ENCODE measurements around the gene KCTD16. TPM values are rescaled to one million over a fixed set of nuclear protein-coding genes. Genes with fewer than 3 reads are reported as not detected.

The KCTD16 gene
- under 1 TPM; 0.27 to 0.35 TPM for total RNA-seq

GRCh38 chr5:144170276-144171024 is at the start of gene KCTD16, which contains the start of gene YIPF5:
Gene KCTD16 (plus strand): TSS chr5:144170873.
Gene YIPF5 (minus strand): TSS chr5:144170659. CDS start chr5:144169955, 704 bp downstream.
- peak within 1 kb of the TSS; percentile 77 for H3K4me3 ChIP-seq
- no peaks in the 10 kb centered on the region for H3K36me3 ChIP-seq
- peak; percentile 89 for ATAC-seq (ENCODE audit: insufficient number of reproducible peaks, low FRiP score, low read depth)
- TF ChIP-seq CTCF (IDR thresholded peaks at IDR 0.05): no peak
- peak within 1 kb of the TSS; percentile 32 to 55 for H3K27ac ChIP-seq
- no peaks in the 10 kb centered on the region for H3K27me3 ChIP-seq (replicated peaks; ENCODE audit: insufficient read depth)
- H3K4me1 ChIP-seq (ENCODE audit: control insufficient read depth in 1 of 2, low read depth in 2 of 2): peaks cover 10 to 34% of the 10 kb centered on the region in 2 donors
- DNase-seq (ENCODE audit: low spot score): peak; percentile 76
- no peaks in the 10 kb centered on the region for H3K9me3 ChIP-seq

- DNase-seq (ENCODE audit: low spot score) (no peak), ATAC-seq (ENCODE audit: insufficient number of reproducible peaks, low FRiP score, low read depth) (no peak)
- Histone ChIP-seq H3K4me1 (ENCODE audit: control insufficient read depth in 1 of 2, low read depth in 2 of 2) (no peaks in the 10 kb centered on the region), H3K36me3 (no peaks in the 10 kb centered on the region), H3K27ac (no peak overlapping the region), H3K27me3 (replicated peaks; ENCODE audit: insufficient read depth) (no peaks in the 10 kb centered on the region), H3K9me3 (no peaks in the 10 kb centered on the region), H3K4me3 (no peak overlapping the region)
- TF ChIP-seq CTCF (IDR thresholded peaks at IDR 0.05): no peak
Observed at GRCh38 chr5:144121577-144121976, 49.1 kb upstream of the KCTD16 start.

- Histone ChIP-seq H3K4me3 (no peak overlapping the region), H3K27ac (no peak overlapping the region), H3K9me3 (no peaks in the 10 kb centered on the region), H3K27me3 (replicated peaks; ENCODE audit: insufficient read depth) (no peaks in the 10 kb centered on the region), H3K4me1 (ENCODE audit: control insufficient read depth in 1 of 2, low read depth in 2 of 2) (no peaks in the 10 kb centered on the region), H3K36me3 (no peaks in the 10 kb centered on the region)
- no peak for TF ChIP-seq CTCF (IDR thresholded peaks at IDR 0.05)
- DNase-seq (ENCODE audit: low spot score) (no peak), ATAC-seq (ENCODE audit: insufficient number of reproducible peaks, low FRiP score, low read depth) (no peak)
Observed at GRCh38 chr5:144122081-144122480, 48.6 kb upstream of the KCTD16 start.

GRCh38 chr5:144122641-144123040 is 48.0 kb upstream of the KCTD16 start:
- Histone ChIP-seq H3K27ac (no peak overlapping the region), H3K4me3 (no peak overlapping the region), H3K4me1 (ENCODE audit: control insufficient read depth in 1 of 2, low read depth in 2 of 2) (no peaks in the 10 kb centered on the region), H3K36me3 (no peaks in the 10 kb centered on the region), H3K9me3 (no peaks in the 10 kb centered on the region), H3K27me3 (replicated peaks; ENCODE audit: insufficient read depth) (no peaks in the 10 kb centered on the region)
- DNase-seq (ENCODE audit: low spot score) (no peak), ATAC-seq (ENCODE audit: insufficient number of reproducible peaks, low FRiP score, low read depth) (no peak)
- no peak for TF ChIP-seq CTCF (IDR thresholded peaks at IDR 0.05)

GRCh38 chr5:144125163-144125726 is 45.4 kb upstream of the KCTD16 start:
- ATAC-seq (ENCODE audit: insufficient number of reproducible peaks, low FRiP score, low read depth): no peak
- TF ChIP-seq CTCF (IDR thresholded peaks at IDR 0.05): no peak
- no peak overlapping the region for H3K4me3 ChIP-seq
- no peaks in the 10 kb centered on the region for H3K4me1 ChIP-seq (ENCODE audit: control insufficient read depth in 1 of 2, low read depth in 2 of 2)
- no peak overlapping the region for H3K27ac ChIP-seq
- H3K27me3 ChIP-seq (replicated peaks; ENCODE audit: insufficient read depth): no peaks in the 10 kb centered on the region
- no peak for DNase-seq (ENCODE audit: low spot score)
- H3K36me3 ChIP-seq: no peaks in the 10 kb centered on the region
- no peaks in the 10 kb centered on the region for H3K9me3 ChIP-seq

Data from thoracic aorta (tissue), 2 donors.